Measurements from ENCODE around the gene DENND2A. TPM values are rescaled to one million over a fixed set of nuclear protein-coding genes. Genes with fewer than 3 reads are reported as not detected.
A peak's percentile ranks its signal among the peaks of the same experiment; 100 is the strongest.

The DENND2A gene
- total RNA-seq, 1 experiment from 2014 or later, result 7.3 TPM

DNA sequence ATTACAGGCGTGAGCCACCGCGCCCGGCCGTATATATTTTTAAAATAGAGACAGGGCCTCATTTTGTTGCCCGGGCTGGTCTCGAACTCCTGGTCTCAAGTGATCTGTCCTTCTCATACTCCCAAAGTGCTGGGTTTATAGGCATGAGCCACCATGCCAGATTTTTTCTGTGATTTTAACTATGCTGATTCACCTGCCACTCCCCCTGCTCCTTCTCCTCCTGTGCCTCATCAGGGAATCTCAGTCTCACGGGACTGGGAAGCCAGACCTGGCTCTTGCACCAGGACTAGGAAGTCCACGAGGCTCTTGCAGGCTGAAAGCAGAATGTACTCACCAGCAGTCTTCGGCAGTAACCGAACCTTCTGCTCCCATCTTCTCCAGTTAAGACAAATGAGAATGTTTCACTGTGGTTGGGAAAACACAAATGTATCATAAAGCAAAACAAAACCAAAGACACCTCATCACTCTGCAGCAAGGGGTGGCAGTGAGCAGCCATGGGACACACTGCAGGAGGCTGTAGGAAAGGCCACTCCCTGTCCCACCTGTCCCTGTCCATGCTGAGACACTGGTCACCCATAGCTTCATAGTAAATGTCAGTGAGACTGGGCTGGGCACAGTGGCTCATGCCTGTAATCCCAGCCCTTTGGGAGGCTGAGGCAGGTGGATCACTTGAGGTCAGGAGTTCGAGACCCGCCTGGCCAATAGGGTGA is 82.6 kb downstream of the DENND2A start:
- H3K9me3 ChIP-seq (ENCODE audit: control insufficient read depth, low read depth, low read length), result no peaks in the 10 kb centered on the region
- no peak overlapping the region for H2BK15ac ChIP-seq (ENCODE audit: low read depth, low read length)
- TF ChIP-seq CTCF (conservative IDR thresholded peaks at IDR 0.05), result no peak
- WGBS (ENCODE audit: extremely low coverage, insufficient read length, low lambda C conversion rate), result no CpG with 5 or more reads among the region's 13 CpGs
- H3K56ac ChIP-seq (ENCODE audit: insufficient read length, low read depth, low read length), result no peak overlapping the region
- H4K91ac ChIP-seq (ENCODE audit: insufficient read length, low read depth, low read length), result no peak overlapping the region
- H3K79me1 ChIP-seq (ENCODE audit: insufficient read depth, low read depth, low read length, poor library complexity, severe bottlenecking), result no peaks in the 10 kb centered on the region
- H4K8ac ChIP-seq (replicated peaks; ENCODE audit: insufficient read length, low read depth, low read length), result no peak overlapping the region
- H2BK5ac ChIP-seq (ENCODE audit: insufficient read length, low read length), result no peak overlapping the region
- no peak overlapping the region for H2BK20ac ChIP-seq (ENCODE audit: low read depth, low read length, poor library complexity, severe bottlenecking)
- H2BK120ac ChIP-seq (ENCODE audit: low read depth, low read length, poor library complexity, severe bottlenecking), result no peak overlapping the region
- H4K20me1 ChIP-seq (ENCODE audit: control insufficient read depth, insufficient read depth, insufficient read length), result no peaks in the 10 kb centered on the region
- no peak overlapping the region for H2AFZ ChIP-seq (ENCODE audit: low read length)
- no peak overlapping the region for H3K9ac ChIP-seq (ENCODE audit: extremely low read depth, insufficient read length, low read length)
- no peak overlapping the region for H3K18ac ChIP-seq (ENCODE audit: insufficient read length, low read depth, low read length)
- no peak overlapping the region for H3K23ac ChIP-seq (ENCODE audit: insufficient read length, low read depth, low read length)
- Mint-ChIP-seq H3K36me3 (ENCODE audit: insufficient read depth in 1 of 3, low read depth in 3 of 3) (peaks cover 4 to 9% (median 5%) of the 10 kb centered on the region in 3 experiments; a peak in 5 of 7 replicates), H3K27ac (peak overlapping the region in 2 of 3 experiments; percentile 41 to 79; a peak in 5 of 7 replicates), H3K4me1 (peaks cover 14 to 15% of the 10 kb centered on the region in 2 experiments), H3K4me3 (no peak overlapping the region), H3K27me3 (ENCODE audit: low read depth) (no peaks in the 10 kb centered on the region), H3K9me3 (no peaks in the 10 kb centered on the region)
- H3K4ac ChIP-seq (ENCODE audit: low read depth, low read length), result no peak overlapping the region
- no peak overlapping the region for H4K5ac ChIP-seq (ENCODE audit: insufficient read length, low read depth, low read length)
- no peak overlapping the region for H3K4me2 ChIP-seq (ENCODE audit: insufficient read depth, insufficient read length, low read length)
- H3K27ac ChIP-seq (ENCODE audit: insufficient read length, low read depth, low read length), result no peak overlapping the region
- H3K4me1 ChIP-seq (ENCODE audit: insufficient read depth, low read length), result peaks cover under 1% of the 10 kb centered on the region; the same call in 1 of the 2 replicates
- no peaks in the 10 kb centered on the region for H3K27me3 ChIP-seq (ENCODE audit: insufficient read depth, low read length)
- no peak overlapping the region for H3K14ac ChIP-seq (ENCODE audit: insufficient read depth, low read length)
- no peak overlapping the region for H2BK12ac ChIP-seq (ENCODE audit: insufficient read length, low read depth, low read length)
- no peak overlapping the region for H3T11ph ChIP-seq (ENCODE audit: low read length)
- H2AK5ac ChIP-seq (ENCODE audit: insufficient read length, low read length), result no peak overlapping the region
- no peaks in the 10 kb centered on the region for H3K23me2 ChIP-seq (ENCODE audit: insufficient read length, low read depth, low read length, poor library complexity, severe bottlenecking)
- DNase-seq, result no peak
- H3K79me2 ChIP-seq (ENCODE audit: insufficient read depth, low read length), result no peaks in the 10 kb centered on the region
